IPS-11a (cell line): Measurements from ENCODE around the gene BICDL1.

Experiments used
- H3K4me3 ChIP-seq: one replicate; pipeline ENCODE4 v1.5.1; 2013; ENCODE audit warnings: low read depth, low read length, control low read depth

Gene BICDL1

GRCh38 chr12:120121766-120122293, 132.8 kb downstream of the BICDL1 start:
- H3K4me3 ChIP-seq, result no peak overlapping the region

- H3K4me3 ChIP-seq, result no peak overlapping the region
These were observed 136.0 kb downstream of the BICDL1 start for GRCh38 chr12:120125029-120125428.

GRCh38 chr12:120125792-120126634, 137.0 kb downstream of the BICDL1 start:
- no peak overlapping the region for H3K4me3 ChIP-seq

- H3K4me3 ChIP-seq, result no peak overlapping the region
These were observed 137.6 kb downstream of the BICDL1 start for GRCh38 chr12:120126635-120127005.

- no peak overlapping the region for H3K4me3 ChIP-seq
These were observed 141.0 kb downstream of the BICDL1 start for GRCh38 chr12:120130011-120130410.

GRCh38 chr12:120131116-120131515, 142.1 kb downstream of the BICDL1 start:
- no peak overlapping the region for H3K4me3 ChIP-seq

GRCh38 chr12:120132054-120132836, 143.2 kb downstream of the BICDL1 start:
- no peak overlapping the region for H3K4me3 ChIP-seq

- H3K4me3 ChIP-seq, result no peak overlapping the region
These were observed 143.9 kb downstream of the BICDL1 start for GRCh38 chr12:120132863-120133385.

GRCh38 chr12:120134307-120134980, 145.4 kb downstream of the BICDL1 start:
- H3K4me3 ChIP-seq, result no peak overlapping the region

GRCh38 chr12:120136093-120136770, 147.2 kb downstream of the BICDL1 start:
- H3K4me3 ChIP-seq, result no peak overlapping the region

GRCh38 chr12:120137833-120138232, 148.8 kb downstream of the BICDL1 start:
- no peak overlapping the region for H3K4me3 ChIP-seq

GRCh38 chr12:120138366-120138765, 149.3 kb downstream of the BICDL1 start:
- no peak overlapping the region for H3K4me3 ChIP-seq

- no peak overlapping the region for H3K4me3 ChIP-seq
These were observed 150.9 kb downstream of the BICDL1 start for GRCh38 chr12:120139958-120140357.

GRCh38 chr12:120140603-120141002, 151.6 kb downstream of the BICDL1 start:
- no peak overlapping the region for H3K4me3 ChIP-seq

GRCh38 chr12:120141336-120141735, 152.3 kb downstream of the BICDL1 start:
- H3K4me3 ChIP-seq, result no peak overlapping the region

GRCh38 chr12:120142231-120142877, 153.3 kb downstream of the BICDL1 start:
- no peak overlapping the region for H3K4me3 ChIP-seq
